BE2C (cell line): ENCODE measurements around the gene WIPF1.

Experiments used
- DNase-seq: peaks from one replicate; pipeline ENCODE4 v3.0.0-alpha.2; 2020
- H3K27me3 ChIP-seq: fragments of 250-450 bp; sonication (Bioruptor Pico); 2 replicates; pipeline ENCODE4 v1.5.1; 2020; ENCODE audit warnings: mild to moderate bottlenecking
- H3K36me3 ChIP-seq: fragments of 250-450 bp; sonication (Bioruptor Pico); 2 replicates; pipeline ENCODE4 v1.5.1; 2020; ENCODE audit warnings: mild to moderate bottlenecking
- H3K4me1 ChIP-seq: fragments of 250-450 bp; sonication (Bioruptor Pico); 2 replicates; pipeline ENCODE4 v1.5.1; 2020
- H3K4me3 ChIP-seq: 2 replicates; pipeline ENCODE4 v1.5.1; 2011; ENCODE audit warnings: low read depth, low read length
- H3K9me3 ChIP-seq: fragments of 250-450 bp; sonication (Bioruptor Pico); 2 replicates; pipeline ENCODE4 v1.5.1; 2020
- CTCF ChIP-seq: IDR thresholded peaks from 2 replicates; pipeline ENCODE4 v1.5.1; 2012; ENCODE audit warnings: mild to moderate bottlenecking, low read depth, low read length

Gene WIPF1

GRCh38 chr2:174593041-174593440 is 4.6 kb downstream of the WIPF1 start:
- Histone ChIP-seq H3K27me3 (no peaks in the 10 kb centered on the region), H3K9me3 (no peaks in the 10 kb centered on the region), H3K4me3 (no peak overlapping the region), H3K36me3 (no peaks in the 10 kb centered on the region), H3K4me1 (peaks cover 10% of the 10 kb centered on the region)
- no peak for DNase-seq
- no peak for TF ChIP-seq CTCF

GRCh38 chr2:174591740-174592139 is 5.9 kb downstream of the WIPF1 start:
- Histone ChIP-seq H3K36me3 (no peaks in the 10 kb centered on the region), H3K9me3 (no peaks in the 10 kb centered on the region), H3K4me1 (peaks cover 14% of the 10 kb centered on the region), H3K4me3 (no peak overlapping the region), H3K27me3 (no peaks in the 10 kb centered on the region)
- no peak for TF ChIP-seq CTCF
- no peak for DNase-seq

GRCh38 chr2:174590928-174591648 is 6.5 kb downstream of the WIPF1 start:
- DNase-seq = no peak
- Histone ChIP-seq H3K36me3 (no peaks in the 10 kb centered on the region), H3K4me1 (peaks cover 14% of the 10 kb centered on the region), H3K27me3 (no peaks in the 10 kb centered on the region), H3K4me3 (no peak overlapping the region), H3K9me3 (no peaks in the 10 kb centered on the region)
- TF ChIP-seq CTCF = no peak

- Histone ChIP-seq H3K36me3 (no peaks in the 10 kb centered on the region), H3K4me3 (no peak overlapping the region), H3K4me1 (peaks cover 14% of the 10 kb centered on the region), H3K9me3 (no peaks in the 10 kb centered on the region), H3K27me3 (no peaks in the 10 kb centered on the region)
- DNase-seq = no peak
- no peak for TF ChIP-seq CTCF
Measured at GRCh38 chr2:174590346-174590745, 7.3 kb downstream of the WIPF1 start.

GRCh38 chr2:174589334-174589733 is 8.3 kb downstream of the WIPF1 start:
- TF ChIP-seq CTCF = no peak
- H3K9me3 ChIP-seq = no peaks in the 10 kb centered on the region
- peaks cover 14% of the 10 kb centered on the region for H3K4me1 ChIP-seq
- H3K36me3 ChIP-seq = no peaks in the 10 kb centered on the region
- no peak for DNase-seq
- no peaks in the 10 kb centered on the region for H3K27me3 ChIP-seq
- no peak overlapping the region for H3K4me3 ChIP-seq

GRCh38 chr2:174588463-174588862 is 9.1 kb downstream of the WIPF1 start:
- no peak overlapping the region for H3K4me3 ChIP-seq
- peaks cover 14% of the 10 kb centered on the region for H3K4me1 ChIP-seq
- no peaks in the 10 kb centered on the region for H3K36me3 ChIP-seq
- no peak for TF ChIP-seq CTCF
- H3K27me3 ChIP-seq = no peaks in the 10 kb centered on the region
- no peaks in the 10 kb centered on the region for H3K9me3 ChIP-seq
- DNase-seq = no peak
